ENCODE data around the gene SNN.

GRCh38 chr16:11630046-11630767 is 38.0 kb upstream of the SNN start:
- TF ChIP-seq POLR2AphosphoS5 (IDR thresholded peaks at IDR 0.05; ENCODE audit: low read depth, low read length) (no peak), POLR2A (IDR thresholded peaks at IDR 0.05; ENCODE audit: low read depth, low read length) (no peak), TAF1 (IDR thresholded peaks at IDR 0.05; ENCODE audit: low read depth, low read length) (no peak), SPI1 (IDR thresholded peaks at IDR 0.05; ENCODE audit: low read depth, low read length) (no peak), PAX5 (IDR thresholded peaks at IDR 0.05; ENCODE audit: insufficient read depth, low read length, severe bottlenecking) (no peak)
